Eye (tissue), 1 donor: ENCODE data around the gene ERC1.
"Not testable (repeated sequence)": the region's sequence is repeated elsewhere in the genome, so short reads cannot be mapped to it uniquely, and the experiment has no call there.

ENCODE experiments used
- DNase-seq: peaks from one replicate; pipeline ENCODE4 v3.0.0-alpha.2; 2015

Gene ERC1

GRCh38 chr12:1080520-1081223 lies 89.6 kb downstream of the ERC1 start:
- DNase-seq: no peak

DNA sequence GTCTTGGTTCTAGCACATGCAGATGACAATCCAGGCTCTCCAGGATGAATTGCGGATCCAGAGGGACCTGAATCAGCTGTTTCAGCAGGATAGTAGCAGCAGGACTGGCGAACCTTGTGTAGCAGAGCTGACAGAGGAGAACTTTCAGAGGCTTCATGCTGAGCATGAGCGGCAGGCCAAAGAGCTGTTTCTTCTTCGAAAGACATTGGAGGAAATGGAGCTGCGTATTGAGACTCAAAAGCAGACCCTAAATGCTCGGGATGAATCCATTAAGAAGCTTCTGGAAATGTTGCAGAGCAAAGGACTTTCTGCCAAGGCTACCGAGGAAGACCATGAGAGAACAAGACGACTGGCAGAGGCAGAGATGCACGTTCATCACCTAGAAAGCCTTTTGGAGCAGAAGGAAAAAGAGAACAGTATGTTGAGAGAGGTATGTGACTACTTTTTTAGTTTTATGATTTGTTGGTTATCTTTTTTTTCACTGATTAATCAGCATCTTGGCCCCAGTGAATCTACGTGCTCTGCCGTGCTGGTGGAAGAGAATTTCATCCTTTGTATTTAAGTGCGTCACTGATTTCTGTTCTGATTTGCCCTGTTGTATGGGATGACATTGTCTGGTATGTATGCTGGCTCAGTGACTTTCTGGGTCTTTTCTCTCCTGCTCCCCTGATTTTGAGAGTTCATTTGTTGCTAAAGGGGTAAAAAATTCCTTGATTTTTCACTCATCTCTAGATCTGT lies 92.3 kb downstream of the ERC1 start:
- DNase-seq: peak; percentile 38

- peak; percentile 56 for DNase-seq
Measured at GRCh38 chr12:1083889-1084262, 92.9 kb downstream of the ERC1 start.

DNA sequence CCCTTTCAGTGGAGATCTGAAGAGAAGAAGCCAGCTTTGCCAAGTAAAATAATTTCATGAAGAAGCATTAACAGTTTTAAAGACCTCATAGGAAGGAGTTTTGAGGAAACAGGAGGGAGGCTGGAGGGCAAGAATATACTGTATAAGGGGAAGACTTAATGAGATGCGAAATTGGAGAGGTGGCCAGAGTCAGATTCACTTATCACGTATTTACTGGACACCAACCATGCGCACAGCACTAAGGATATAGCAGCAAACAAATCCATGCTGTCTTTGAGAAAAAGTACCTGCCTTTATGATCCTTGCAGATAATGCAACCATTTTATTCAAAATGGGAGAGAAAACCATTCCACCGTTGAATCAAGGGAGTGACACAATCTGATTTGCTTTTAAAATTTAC lies 100.3 kb downstream of the ERC1 start:
- DNase-seq: no peak

GRCh38 chr12:1093166-1093751 lies 102.2 kb downstream of the ERC1 start:
- DNase-seq: peak; percentile 84

GRCh38 chr12:1094714-1095113 lies 103.7 kb downstream of the ERC1 start:
- DNase-seq: no peak

- DNase-seq: no peak
Measured at GRCh38 chr12:1099158-1099557, 108.1 kb downstream of the ERC1 start.

- DNase-seq: not testable (repeated sequence)
Measured at GRCh38 chr12:1099618-1100017, 108.6 kb downstream of the ERC1 start.

DNA sequence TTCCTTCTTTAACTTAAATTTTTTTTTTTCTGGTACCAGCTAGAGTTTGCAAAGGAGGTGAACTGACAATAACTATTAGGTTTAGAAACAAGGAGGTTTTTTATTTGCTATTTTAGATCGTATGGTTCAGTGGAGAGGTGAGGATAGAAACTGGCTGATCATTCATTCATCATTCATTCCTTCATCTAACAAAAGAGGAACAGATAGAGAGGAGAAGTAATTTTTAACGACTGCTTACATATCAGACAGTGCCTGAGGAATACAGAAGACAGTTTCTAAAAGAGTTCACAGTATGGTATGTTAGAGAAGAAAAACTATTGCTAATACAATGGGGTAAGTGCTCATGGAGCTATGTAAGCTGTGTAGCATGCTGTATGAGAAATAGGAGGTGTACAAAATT lies 111.1 kb downstream of the ERC1 start:
- no peak for DNase-seq

DNA sequence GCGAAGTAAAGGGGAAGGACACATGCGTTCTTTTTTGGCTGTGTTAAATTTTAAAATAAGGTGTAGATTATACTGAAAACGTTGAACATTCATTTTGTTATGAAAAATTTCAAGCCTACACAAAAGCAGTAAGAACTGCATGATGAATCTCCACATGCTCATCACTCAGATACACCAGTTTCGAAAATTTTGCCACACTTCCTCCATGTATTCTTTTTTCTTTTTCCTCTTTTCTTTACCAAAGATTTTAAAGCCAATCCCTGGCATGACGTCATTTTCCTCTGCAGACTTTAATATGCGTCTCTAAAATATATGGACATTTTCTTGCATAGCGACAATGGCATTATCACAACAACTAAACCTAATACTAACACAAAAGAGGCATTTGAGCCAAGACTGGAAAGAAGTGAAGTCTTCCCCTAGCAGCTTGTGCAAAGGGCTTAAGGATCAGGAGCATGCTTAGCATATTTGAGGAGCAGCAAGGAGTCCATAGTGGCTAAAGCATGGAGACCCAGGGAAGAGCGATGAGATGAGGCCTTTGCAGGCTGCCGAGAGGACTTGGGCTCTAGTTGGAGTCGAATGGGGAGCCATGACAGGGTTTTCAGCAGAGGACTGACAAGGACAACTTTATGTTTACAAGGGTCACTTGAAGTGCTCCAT lies 111.9 kb downstream of the ERC1 start:
- no peak for DNase-seq

DNA sequence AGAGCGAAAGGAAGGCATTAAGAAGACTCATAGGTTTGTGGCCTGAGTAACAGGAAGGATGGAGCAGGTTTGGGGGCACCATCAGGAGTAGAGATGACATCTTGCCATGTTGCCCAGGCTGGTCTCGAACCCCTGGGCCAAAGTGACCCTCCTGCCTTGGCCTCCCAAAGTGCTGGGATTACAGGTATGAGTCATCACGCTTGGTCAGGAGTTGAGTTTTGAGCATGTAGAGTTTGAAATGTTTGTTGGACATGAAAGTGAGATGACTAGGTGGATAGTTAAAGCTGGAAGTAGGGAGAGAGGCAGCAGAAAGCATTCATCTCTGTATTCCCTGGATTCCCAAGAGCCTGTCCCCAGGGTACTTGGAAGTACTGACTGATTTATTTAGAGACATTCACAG lies 112.6 kb downstream of the ERC1 start:
- no peak for DNase-seq

GRCh38 chr12:1104088-1104800 lies 113.2 kb downstream of the ERC1 start:
- DNase-seq: peak; percentile 30

DNA sequence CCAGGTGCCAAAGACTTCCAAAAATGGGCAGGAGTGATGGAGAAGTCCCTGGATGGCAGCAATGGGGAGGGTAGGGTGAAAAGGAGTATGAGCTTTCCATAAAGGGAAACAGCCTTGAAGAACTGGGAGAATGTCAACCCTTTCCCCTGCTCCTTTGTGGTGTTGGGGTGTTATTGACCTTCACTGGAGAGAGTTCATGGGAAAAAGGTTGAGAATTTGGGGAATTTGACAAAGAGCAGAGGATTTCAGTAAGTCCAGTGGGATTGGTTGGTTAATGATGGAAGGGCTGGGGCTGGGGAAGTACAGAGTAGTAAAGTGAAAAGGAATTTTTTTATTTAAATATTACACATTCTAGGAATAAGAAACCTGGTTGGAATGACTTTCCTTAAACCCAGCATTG lies 116.6 kb downstream of the ERC1 start:
- no peak for DNase-seq

GRCh38 chr12:1108276-1108675 lies 117.3 kb downstream of the ERC1 start:
- no peak for DNase-seq

GRCh38 chr12:1115484-1116231 lies 124.6 kb downstream of the ERC1 start:
- DNase-seq: no peak

GRCh38 chr12:1117371-1117770 lies 126.3 kb downstream of the ERC1 start:
- DNase-seq: no peak

DNA sequence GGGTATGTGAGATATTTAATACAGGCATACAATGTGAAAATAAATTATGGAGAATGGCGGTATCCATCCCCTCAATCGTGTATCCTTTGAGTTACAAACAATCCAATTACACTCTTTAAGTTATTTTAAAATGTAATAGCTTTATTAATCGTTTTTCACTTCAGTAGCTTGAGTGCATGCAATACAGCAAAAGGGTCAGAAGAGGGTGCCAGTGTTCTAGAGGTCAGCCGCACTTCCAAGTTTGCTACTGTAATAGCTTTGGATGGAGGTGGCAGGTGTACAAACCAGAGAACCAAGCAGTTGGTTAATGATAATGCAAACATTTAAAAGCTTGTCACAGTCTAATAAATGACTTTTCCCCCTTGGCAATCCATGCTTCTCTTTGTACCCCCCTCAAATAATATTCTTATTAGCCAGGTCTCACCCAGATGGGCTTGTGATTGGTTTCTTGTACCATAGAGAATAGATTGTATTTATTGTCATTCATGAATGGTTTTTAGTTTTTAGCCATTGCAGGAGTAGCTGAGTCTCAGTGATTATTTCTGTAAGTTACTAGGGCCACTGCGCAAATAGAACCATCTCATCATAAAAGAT lies 127.0 kb downstream of the ERC1 start:
- peak; percentile 93 for DNase-seq

GRCh38 chr12:1122786-1123185 lies 131.8 kb downstream of the ERC1 start:
- no peak for DNase-seq

DNA sequence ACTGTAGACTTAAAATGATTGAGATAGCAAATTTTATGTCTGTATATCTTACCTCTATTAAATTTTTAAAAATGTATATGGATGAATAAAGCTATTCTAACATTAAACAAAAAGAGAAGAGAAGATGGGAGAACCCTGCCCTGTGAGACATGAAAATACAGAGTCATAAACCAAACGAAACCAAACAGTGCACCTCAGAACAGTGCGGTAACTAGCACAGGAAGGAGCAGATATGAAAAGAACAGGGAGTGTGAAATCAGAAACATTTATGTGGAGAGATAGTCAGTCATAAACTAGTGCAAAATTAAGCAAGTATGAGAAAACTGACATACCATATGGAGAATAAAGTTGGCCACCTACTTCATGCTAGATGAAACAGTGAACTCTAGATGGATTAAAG lies 135.1 kb downstream of the ERC1 start:
- DNase-seq: no peak

DNA sequence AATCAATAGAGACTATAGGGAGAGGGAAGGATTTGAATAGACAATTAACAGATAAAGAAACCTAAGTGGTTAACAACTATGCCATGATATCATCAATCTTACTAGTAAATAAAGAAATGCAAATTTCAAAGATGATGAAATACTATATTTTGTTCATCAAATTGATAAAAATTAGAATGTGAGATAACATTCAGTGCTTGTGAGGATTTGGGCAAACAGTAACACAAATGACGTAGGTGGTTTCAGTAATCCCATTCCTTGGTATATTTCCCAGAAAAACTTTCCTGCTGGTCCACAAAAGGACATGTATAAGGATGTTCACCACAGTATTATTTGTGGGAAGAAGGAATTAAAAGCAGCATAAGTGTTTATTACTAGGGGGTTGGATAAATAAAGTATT lies 136.0 kb downstream of the ERC1 start:
- DNase-seq: no peak

GRCh38 chr12:1130164-1130563 lies 139.1 kb downstream of the ERC1 start:
- no peak for DNase-seq

GRCh38 chr12:1130571-1130970 lies 139.5 kb downstream of the ERC1 start:
- DNase-seq: peak; percentile 19
